Adipose tissue (tissue), 3 donors: ENCODE measurements around the gene PTN. TPM values are rescaled to one million over a fixed set of nuclear protein-coding genes. Genes with fewer than 3 reads are reported as not detected.
"Not testable (repeated sequence)": the region's sequence is repeated elsewhere in the genome, so short reads cannot be mapped to it uniquely, and the experiment has no call there.

ENCODE experiments used
- H3K27ac ChIP-seq: one replicate; pipeline ENCODE4 v1.5.1; 2013; ENCODE audit warnings: low read depth, low read length
- WGBS, 3 donors: extraction: QIAGEN DNeasy Blood & Tissue Kit; methylation state at CpG; one replicate each; pipeline ENCODE4 v1.1.7; 2013; 5-methylcytosine and 5-hydroxymethylcytosine counted together
- polyA plus RNA-seq, 3 donors: library from polyadenylated mRNA; stranded (reverse); fragments of 200-250 nt; gene quantifications; one replicate each; pipeline ENCODE4 v1.2.3, GENCODE V29; 2013
- donor health status: healthy with polysubstance abuse.
- donor health status: Bipolar disorder and iron deficiency.
- donor health status: healthy.

Gene PTN
- polyA plus RNA-seq, 3 donors, result 1.8 to 19.0 (median 10.6) TPM

DNA sequence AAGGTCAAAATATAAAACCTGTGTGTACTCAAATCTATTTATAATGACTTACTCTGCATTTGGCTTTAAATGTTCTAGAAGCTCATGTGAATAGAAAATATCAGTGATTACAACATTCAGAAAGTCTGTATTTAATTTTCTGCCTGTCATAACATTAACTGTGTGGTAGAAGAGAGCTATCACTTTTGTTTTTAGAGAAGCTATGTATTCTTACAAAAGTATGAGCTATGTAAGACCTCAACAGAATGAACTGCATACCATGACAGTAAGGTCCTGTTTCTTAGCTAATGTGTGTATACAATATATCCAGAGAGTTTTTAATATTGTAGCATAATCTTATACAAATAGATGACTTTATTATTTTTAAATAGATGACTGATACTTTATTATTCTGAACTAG, 61.5 kb downstream of the PTN start:
- no peak overlapping the region for H3K27ac ChIP-seq

DNA sequence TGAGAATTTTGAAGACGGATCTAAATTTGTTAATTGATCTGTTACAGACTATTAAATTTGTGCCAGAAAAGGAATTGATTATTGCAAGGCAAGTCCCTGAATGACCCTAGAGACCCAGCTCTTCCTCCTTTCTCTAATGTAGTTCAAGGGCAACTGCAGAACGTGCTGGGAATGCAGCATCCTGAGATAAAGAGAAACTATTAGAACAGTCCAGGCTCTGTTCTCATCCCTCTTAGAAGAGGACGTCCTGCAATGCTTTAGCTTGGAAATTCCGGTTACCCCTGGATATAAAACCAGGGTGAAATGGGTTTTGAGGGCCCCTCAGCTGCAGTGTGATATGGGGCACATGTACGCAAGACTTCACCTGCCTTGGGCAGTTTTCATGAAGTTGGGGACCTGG, 67.3 kb downstream of the PTN start:
- 58 to 81% (median 78%) methylated on average over 5 of the region's 5 CpGs for WGBS, 3 donors

GRCh38 chr7:137272249-137272648, 71.3 kb downstream of the PTN start:
- no peak overlapping the region for H3K27ac ChIP-seq
- WGBS, 3 donors, result 76 to 84% (median 83%) methylated on average over 5 of the region's 5 CpGs

More for the DNA sequence above, 67.3 kb downstream of the PTN start:
- H3K27ac ChIP-seq, result no peak overlapping the region

DNA sequence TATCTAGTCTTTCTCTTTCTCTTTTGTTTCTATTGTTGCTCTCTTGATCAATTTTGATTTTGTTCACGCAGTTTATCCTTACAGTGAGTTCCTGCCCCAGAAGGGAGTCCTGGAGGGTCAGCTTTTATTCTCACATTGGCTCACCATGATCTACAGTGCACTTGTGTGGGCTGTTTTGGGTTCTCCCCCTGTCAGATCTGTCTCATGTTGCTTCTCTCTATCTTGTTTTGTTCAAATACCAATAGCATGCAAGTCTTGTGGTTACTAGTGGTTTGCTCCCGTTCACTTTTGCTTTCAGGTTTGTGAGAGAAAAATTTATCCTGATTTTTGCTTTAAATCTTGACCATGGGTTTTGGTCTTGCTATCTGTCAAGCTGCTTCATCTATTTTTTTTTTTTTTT, 74.3 kb downstream of the PTN start:
- H3K27ac ChIP-seq, result no peak overlapping the region
- WGBS, 3 donors, result 88 to 95% (median 94%) methylated on average over 2 of the region's 2 CpGs

- 90 to 95% (median 95%) methylated on average over 34 of the region's 34 CpGs for WGBS, 3 donors
- not testable (repeated sequence) for H3K27ac ChIP-seq
Measured at GRCh38 chr7:137268001-137268865, 75.3 kb downstream of the PTN start.

DNA sequence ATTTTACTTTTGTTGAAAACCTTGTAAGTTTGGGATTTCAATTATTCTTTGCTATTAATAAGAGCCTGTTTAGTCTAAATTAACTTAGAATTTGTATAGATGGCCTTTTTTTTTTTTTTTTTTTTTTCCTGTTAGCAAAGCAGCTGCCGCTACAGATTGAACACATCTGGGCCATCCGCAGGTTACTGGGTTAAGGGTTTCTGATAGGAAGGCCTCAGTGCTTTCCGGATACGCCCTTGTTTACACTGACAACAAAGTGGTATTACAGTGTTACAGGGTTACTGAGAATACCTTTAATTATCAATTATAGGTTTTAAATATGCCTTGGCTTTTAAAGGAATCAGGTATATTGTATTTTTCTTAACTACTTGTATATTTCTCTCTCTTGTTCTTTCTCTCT, 76.8 kb downstream of the PTN start:
- no peak overlapping the region for H3K27ac ChIP-seq
- WGBS, 3 donors, result 52 to 72% (median 65%) methylated on average over 4 of the region's 4 CpGs

DNA sequence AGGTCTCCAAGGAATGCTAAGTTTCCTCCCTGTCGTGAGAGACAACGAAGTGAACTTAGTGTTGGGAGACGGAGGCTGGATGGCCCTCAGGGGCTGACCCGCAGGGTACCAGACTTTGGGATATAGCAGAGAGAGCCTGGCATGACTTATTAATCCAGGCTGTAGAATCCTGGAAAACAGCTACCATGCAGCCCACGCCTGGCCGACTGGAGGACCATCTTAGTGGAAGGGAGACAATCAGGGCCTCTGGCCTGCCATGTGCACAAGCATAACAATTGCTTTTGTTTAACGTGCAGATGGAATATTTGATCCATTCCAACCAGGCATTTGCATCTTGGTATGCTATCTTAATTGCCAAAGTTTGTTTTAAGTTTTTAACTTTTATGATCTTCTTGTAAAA, 78.1 kb downstream of the PTN start:
- 77 to 91% (median 90%) methylated on average over 7 of the region's 7 CpGs for whole genome bisulfite sequencing, 3 donors
- H3K27ac ChIP-seq, result not testable (repeated sequence)

GRCh38 chr7:137262599-137262998, 80.9 kb downstream of the PTN start:
- 80 to 91% (median 91%) methylated on average over 7 of the region's 7 CpGs for WGBS, 3 donors
- H3K27ac ChIP-seq, result no peak overlapping the region

GRCh38 chr7:137258552-137258951, 85.0 kb downstream of the PTN start:
- no peak overlapping the region for H3K27ac ChIP-seq
- WGBS, 3 donors, result 58 to 90% (median 84%) methylated on average over 2 of the region's 2 CpGs

DNA sequence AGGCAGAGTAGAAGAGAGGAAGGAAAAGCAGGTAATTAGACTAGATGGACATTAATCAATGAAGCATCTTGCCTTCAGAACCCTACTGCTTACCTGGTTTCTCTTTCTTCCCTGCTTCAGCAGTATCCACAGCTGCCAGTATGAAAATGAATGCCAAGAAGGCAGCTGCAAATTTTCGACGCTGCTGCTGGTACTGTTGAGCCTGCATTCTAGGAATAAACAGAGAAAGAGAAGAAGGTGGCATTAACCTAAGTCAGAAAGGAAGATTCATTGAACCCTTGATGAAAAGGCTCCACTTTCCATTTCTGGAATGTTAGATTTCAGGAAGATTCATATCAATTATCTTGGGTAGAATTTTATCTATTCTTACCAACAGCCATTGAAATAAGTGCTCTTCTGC, 88.8 kb downstream of the PTN start:
- WGBS, 3 donors, result 69 to 88% (median 87%) methylated on average over 2 of the region's 2 CpGs
- H3K27ac ChIP-seq, result no peak overlapping the region

DNA sequence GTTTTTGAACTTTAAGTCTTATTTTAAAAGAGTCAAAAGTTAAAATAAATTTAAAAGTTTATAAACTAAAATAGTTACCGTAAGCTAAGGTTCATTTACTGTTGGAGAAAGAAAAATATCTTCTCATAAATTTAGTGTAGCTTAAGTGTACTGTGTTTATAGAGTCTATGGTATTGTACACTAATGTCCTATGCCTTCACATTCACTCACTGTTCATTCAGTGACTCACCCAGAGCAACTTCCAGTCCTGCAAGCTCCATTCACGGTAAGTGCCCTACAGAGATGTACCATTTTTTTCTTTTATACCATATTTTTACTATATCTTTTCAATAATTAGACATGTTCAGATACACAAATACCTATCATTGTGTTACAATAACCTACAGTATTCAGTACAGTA, 97.6 kb downstream of the PTN start:
- 92 to 93% (median 92%) methylated on average over 2 of the region's 2 CpGs for WGBS, 3 donors
- H3K27ac ChIP-seq, result no peak overlapping the region

DNA sequence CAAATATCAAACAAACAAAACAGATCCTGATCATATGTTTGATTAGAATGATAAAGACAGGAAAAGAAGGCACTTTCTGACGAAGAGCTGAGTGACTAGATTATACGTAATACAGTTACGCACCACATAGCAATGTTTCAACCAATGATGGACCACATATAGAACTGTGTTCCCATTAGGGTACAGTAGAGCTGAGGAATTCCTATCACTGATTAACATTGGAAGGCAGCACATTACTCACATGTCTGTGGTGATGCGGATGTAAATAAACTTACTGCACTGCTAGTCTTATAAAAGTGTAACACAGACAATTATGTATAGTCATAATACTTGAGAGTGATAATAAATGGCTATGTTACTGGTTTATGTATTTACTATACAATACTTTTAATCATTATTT, 98.3 kb downstream of the PTN start:
- whole genome bisulfite sequencing, 3 donors, result 83 to 94% (median 94%) methylated on average over 4 of the region's 4 CpGs
- no peak overlapping the region for H3K27ac ChIP-seq

DNA sequence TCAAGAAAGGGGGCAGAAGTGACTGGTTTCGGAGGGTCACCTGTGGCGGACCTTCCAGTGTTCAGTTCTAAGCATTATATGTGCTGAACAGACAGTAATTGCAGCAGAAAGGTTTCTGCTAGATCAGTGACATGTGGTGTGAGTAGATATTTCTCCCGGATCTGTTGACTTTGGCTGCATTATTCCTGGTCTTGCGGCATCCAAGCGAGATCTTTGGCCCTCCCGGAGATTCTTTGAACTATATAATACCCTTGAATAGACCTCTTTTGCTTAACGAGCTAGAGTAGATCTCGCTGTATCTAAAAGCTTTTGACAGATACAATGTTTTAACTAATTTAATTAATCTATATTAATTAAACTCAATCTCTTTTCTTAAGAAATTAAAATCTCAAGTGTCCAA, 99.8 kb downstream of the PTN start:
- 61 to 93% (median 90%) methylated on average over 8 of the region's 8 CpGs for WGBS, 3 donors
- H3K27ac ChIP-seq, result no peak overlapping the region

DNA sequence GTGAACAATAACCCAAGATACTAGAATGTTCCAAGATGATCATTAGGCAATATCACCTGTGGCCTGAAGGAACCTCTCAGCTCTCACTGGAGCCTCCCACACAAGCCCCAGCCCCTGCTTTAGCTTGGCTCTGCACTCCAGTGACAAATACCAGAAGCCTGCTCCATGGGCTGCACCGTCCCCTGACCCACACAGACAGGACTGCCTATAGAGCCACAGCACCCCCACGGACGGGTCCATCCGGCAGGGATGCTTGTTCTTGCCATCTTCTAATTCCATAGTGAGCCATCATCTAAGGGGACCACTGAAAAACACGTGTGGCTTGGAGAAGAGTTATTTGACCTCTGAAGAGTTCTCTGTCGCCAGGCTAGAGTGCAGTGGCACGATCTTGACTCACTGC, 100.9 kb downstream of the PTN start:
- 78 to 90% (median 86%) methylated on average over 7 of the region's 7 CpGs for WGBS, 3 donors
- no peak overlapping the region for H3K27ac ChIP-seq

DNA sequence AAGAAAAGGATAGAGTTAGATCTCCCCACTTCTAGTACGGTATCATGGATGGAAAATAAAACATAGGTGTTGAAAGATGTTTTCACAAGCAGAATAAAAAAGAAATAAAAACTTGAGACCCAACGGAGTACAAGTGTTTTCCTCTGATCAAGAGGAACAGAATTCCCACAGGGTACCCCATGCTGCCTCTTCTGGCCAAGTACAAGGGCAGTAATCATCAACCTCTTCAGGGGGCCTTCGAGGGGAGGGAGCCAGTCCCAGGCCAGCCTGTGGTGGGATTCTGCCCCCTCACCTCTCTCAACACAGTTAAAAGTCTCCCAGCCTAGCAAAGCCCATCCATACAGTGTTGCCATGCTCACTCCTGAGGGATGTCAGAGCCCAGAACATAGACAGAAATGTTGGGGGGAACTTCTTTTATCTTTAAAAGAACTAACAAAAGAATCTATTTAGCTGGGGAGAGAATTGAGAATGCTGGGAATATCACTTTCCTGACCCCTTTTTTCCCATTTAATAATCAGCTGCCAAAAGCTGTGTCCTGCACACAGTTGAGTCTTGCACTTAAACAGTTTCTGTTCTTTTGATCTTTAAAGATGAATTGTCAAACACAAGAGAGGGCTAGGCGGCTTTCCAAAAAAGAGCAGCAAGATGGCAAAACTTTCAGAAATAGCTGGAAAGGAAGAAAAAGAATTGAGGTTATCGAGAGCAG, 101.7 kb downstream of the PTN start:
- no peak overlapping the region for H3K27ac ChIP-seq
- 51 to 66% (median 63%) methylated on average over 5 of the region's 5 CpGs for WGBS, 3 donors

DNA sequence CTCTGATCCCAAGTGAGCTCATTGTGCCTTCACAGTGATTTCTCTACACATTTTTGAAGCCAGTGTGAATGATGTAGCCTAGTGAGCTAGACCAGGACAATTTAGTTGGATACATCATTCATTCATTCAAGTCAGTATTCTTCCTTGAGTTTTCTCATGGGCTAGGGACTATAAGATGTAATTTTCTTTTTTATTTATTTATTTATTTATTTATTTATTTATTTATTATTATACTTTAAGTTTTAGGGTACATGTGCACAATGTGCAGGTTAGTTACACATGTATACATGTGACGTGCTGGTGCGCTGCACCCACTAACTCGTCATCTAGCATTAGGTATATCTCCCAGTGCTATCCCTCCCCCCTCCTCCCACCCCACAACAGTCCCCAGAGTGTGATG, 104.3 kb downstream of the PTN start:
- WGBS, 3 donors, result 77 to 97% (median 95%) methylated on average over 3 of the region's 3 CpGs
- H3K27ac ChIP-seq, result not testable (repeated sequence)

- WGBS, 3 donors, result 79 to 86% (median 84%) methylated on average over 1 of the region's 1 CpG
- H3K27ac ChIP-seq, result no peak overlapping the region
Measured at GRCh38 chr7:137235434-137235833, 108.1 kb downstream of the PTN start.

- H3K27ac ChIP-seq, result no peak overlapping the region
- WGBS, 3 donors, result 67 to 85% (median 72%) methylated on average over 2 of the region's 2 CpGs
Measured at GRCh38 chr7:137231167-137231566, 112.4 kb downstream of the PTN start.

DNA sequence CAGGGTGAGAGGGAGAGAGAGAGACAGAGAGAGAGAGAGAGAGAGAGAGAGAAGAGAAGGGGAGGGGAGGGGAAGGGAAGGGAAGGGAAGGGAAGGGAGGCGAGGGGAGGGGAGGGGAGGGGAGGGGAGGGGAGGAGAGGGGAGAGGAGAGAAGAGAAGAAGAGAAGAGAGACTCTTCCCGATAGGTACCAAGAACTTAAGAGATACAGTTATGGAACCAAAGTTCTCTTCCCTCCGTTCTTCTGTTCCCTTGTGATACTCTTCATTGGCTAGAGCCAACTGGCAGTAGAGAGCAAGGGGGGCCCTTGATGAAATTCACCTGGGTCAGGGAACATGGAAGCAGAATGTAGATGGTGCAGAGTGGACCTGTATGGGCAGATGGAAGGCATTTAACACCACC, 122.1 kb downstream of the PTN start:
- 83 to 92% (median 91%) methylated on average over 2 of the region's 3 CpGs for WGBS, 3 donors
- no peak overlapping the region for H3K27ac ChIP-seq

DNA sequence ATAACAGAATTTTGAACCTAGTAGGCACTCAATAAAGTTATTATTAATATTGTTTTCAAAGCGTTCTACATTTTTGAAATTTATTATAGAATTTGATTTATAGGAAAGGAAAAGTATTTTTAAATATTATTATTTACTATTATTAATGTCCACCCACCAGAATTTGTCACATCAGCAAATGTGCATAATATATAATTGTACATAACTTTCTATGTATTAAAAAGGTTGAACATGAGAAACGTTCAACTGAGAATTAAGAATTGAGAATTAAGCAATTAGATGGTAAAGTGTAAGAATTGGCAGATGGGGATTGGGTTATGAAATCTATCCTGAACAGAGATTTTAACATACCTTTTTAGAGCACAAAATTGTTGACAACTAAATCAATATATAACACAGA, 129.8 kb downstream of the PTN start:
- H3K27ac ChIP-seq, result no peak overlapping the region
- 77 to 89% (median 87%) methylated on average over 2 of the region's 2 CpGs for WGBS, 3 donors
